K562 (cell line): ENCODE data around the gene RGS7BP. TPM values are rescaled to one million over a fixed set of nuclear protein-coding genes. Genes with fewer than 3 reads are reported as not detected.

ENCODE experiments used
- ATAC-seq: fragments of 200-7000 bp; cut with Tn5 transposase; 3 replicates; pipeline ENCODE4 v1.9.1; 2020; ENCODE audit warnings: moderate library complexity
- BruUV-seq: library from RNA; stranded (reverse); fragments of 400-500 nt; replicated peaks from 2 replicates; lab custom pipeline; 2021; lab: Mats Ljungman, UMichigan
- CTCF ChIA-PET: fragments of 300-600 bp; formaldehyde crosslinking; extraction: SDS; loops from one replicate; lab custom pipeline; 2021; ENCODE audit warnings: low intra/inter-chr PET ratio; lab: Yijun Ruan, JAX
- POLR2A ChIA-PET: fragments of 300-600, 350-650 bp; sonication (Branson Sonifier 250); formaldehyde crosslinking; extraction: SDS; loops from one replicate; lab custom pipeline; 2021; ENCODE audit warnings: antibody characterized with exemption, inconsistent platforms; lab: Yijun Ruan, JAX
- DNase-seq, 4 experiments: peaks; one replicate each; pipeline versions ENCODE4 v3.0.0 to v3.0.0-alpha.2; 2011 to 2018; ENCODE audit warnings: low spot score in 3 of 4, mixed read lengths in 3 of 4; ENCODE audit errors: extremely low read depth in 1 of 4
- FAIRE-seq: peaks from 2 replicates; lab custom pipeline; 2011; peaks lifted over from hg19 to GRCh38; lab: Jason Lieb, UNC
- H2AFZ ChIP-seq: 2 replicates; pipeline ENCODE4 v1.6.0; 2011; ENCODE audit warnings: low read depth, low read length, control low read depth, inconsistent platforms
- H3K27ac ChIP-seq: fragments of 200-600 bp; 3 replicates; pipeline ENCODE4 v1.8.0; 2011; ENCODE audit warnings: low read depth, mild to moderate bottlenecking, control low read depth, inconsistent platforms, low read length, moderate library complexity, mixed read lengths; ENCODE audit errors: extremely low read depth
- H3K27me3 ChIP-seq, 2 experiments: fragments of 300-600 bp in 1 of 2; 2 replicates in 1 of 2; 3 replicates in 1 of 2; pipeline versions ENCODE4 v1.6.0 to v1.8.0; 2011; ENCODE audit warnings: inconsistent platforms in 2 of 2, low read length in 2 of 2, mild to moderate bottlenecking in 1 of 2, mixed read lengths in 1 of 2, moderate library complexity in 1 of 2; ENCODE audit not compliant: control insufficient read depth in 2 of 2, insufficient read depth in 2 of 2
- H3K36me3 ChIP-seq: fragments of 300-600 bp; 3 replicates; pipeline ENCODE4 v1.8.0; 2011; ENCODE audit warnings: mild to moderate bottlenecking, low read length, inconsistent platforms; ENCODE audit not compliant: control insufficient read depth, insufficient read depth
- H3K4me1 ChIP-seq, 2 experiments: fragments of 200-600 bp in 1 of 2; replicated peaks in 1 of 2; 2 replicates in 1 of 2; 3 replicates in 1 of 2; pipeline versions ENCODE4 v1.5.1 to v1.8.0; 2011; ENCODE audit warnings: inconsistent platforms in 2 of 2, low read length in 2 of 2, mild to moderate bottlenecking in 1 of 2, mixed read lengths in 1 of 2, moderate library complexity in 1 of 2; ENCODE audit not compliant: control insufficient read depth in 2 of 2, insufficient read depth in 2 of 2
- H3K4me2 ChIP-seq: 2 replicates; pipeline ENCODE4 v1.6.1; 2011; ENCODE audit warnings: low read length, control low read depth, inconsistent platforms, mixed read lengths; ENCODE audit not compliant: insufficient read depth
- H3K4me3 ChIP-seq: fragments of 200-600 bp; sonication (generic), shearing (Covaris generic); 2 replicates; pipeline ENCODE4 v1.5.1; 2016; ENCODE audit warnings: control low read depth, inconsistent platforms
- H3K79me2 ChIP-seq: fragments of 200-600 bp; 3 replicates; pipeline ENCODE4 v1.8.0; 2011; ENCODE audit warnings: low read length, inconsistent platforms; ENCODE audit not compliant: control insufficient read depth, insufficient read depth
- H3K9ac ChIP-seq, 2 experiments: 2 replicates each; pipeline versions ENCODE4 v1.6.0 to v1.6.1; 2011; ENCODE audit warnings: low read depth in 2 of 2, low read length in 2 of 2, control low read depth in 1 of 2, inconsistent platforms in 1 of 2, mild to moderate bottlenecking in 1 of 2, mixed read lengths in 1 of 2; ENCODE audit not compliant: insufficient read depth in 1 of 2
- H3K9me1 ChIP-seq: one replicate; pipeline ENCODE4 v1.6.0; 2011; ENCODE audit warnings: inconsistent platforms, mild to moderate bottlenecking, low read length, moderate library complexity; ENCODE audit not compliant: control insufficient read depth, insufficient read depth
- H3K9me3 ChIP-seq: replicated peaks from 2 replicates; pipeline ENCODE4 v1.5.1; 2011; ENCODE audit warnings: low read depth, low read length, inconsistent platforms; ENCODE audit not compliant: control insufficient read depth, insufficient read depth
- H4K20me1 ChIP-seq: replicated peaks from 2 replicates; pipeline ENCODE4 v1.6.1; 2011; ENCODE audit warnings: low read length, inconsistent platforms, mixed read lengths; ENCODE audit not compliant: control insufficient read depth, insufficient read depth
- ARID3A ChIP-seq: IDR thresholded peaks from 2 replicates; pipeline ENCODE4 v1.6.1; 2012; ENCODE audit warnings: low read depth, low read length, improper control_type of control experiment, borderline replicate concordance
- FOXA3 ChIP-seq, 2 experiments: fragments of 450-650 bp in 1 of 2; sonication (generic) in 1 of 2; formaldehyde crosslinking; IDR thresholded peaks in 1 of 2; conservative IDR thresholded peaks in 1 of 2; 2 replicates each; pipeline versions ENCODE4 v1.4.0 to v1.8.0; 2020 to 2022; ENCODE audit warnings: mild to moderate bottlenecking in 2 of 2, missing genetic modification reagents in 1 of 2
- GABPB1 ChIP-seq: sonication (generic); formaldehyde crosslinking; IDR thresholded peaks from 2 replicates; pipeline ENCODE4 v1.8.0; 2022; ENCODE audit warnings: mild to moderate bottlenecking, missing genetic modification reagents
- NR2C2 ChIP-seq, 2 experiments: fragments of 200-800 bp in 1 of 2; sonication (Bioruptor generic) in 1 of 2; sonication (generic) in 1 of 2; formaldehyde crosslinking in 1 of 2; IDR thresholded peaks; 2 replicates each; pipeline versions ENCODE4 v1.6.1 to v1.8.0; 2016 to 2022; ENCODE audit warnings: mild to moderate bottlenecking in 1 of 2, missing compliant biosample characterization in 1 of 2, missing genetic modification characterization in 1 of 2, missing genetic modification reagents in 1 of 2
- RBM15 ChIP-seq: fragments of 200-400 bp; formaldehyde crosslinking; IDR thresholded peaks from 2 replicates; pipeline ENCODE4 v1.6.1; 2018; ENCODE audit warnings: mild to moderate bottlenecking, low read length, moderate library complexity; ENCODE audit not compliant: insufficient read depth
- STAG1 ChIP-seq: sonication (generic); formaldehyde crosslinking; IDR thresholded peaks from 2 replicates; pipeline ENCODE4 v1.5.0; 2020; ENCODE audit warnings: missing genetic modification reagents, borderline replicate concordance
- TOE1 ChIP-seq, 2 experiments: fragments of 450-650 bp in 1 of 2; sonication (generic) in 1 of 2; formaldehyde crosslinking in 1 of 2; IDR thresholded peaks; 2 replicates each; pipeline versions ENCODE4 v1.7.1 to v1.8.0; 2016 to 2022; ENCODE audit warnings: borderline replicate concordance in 2 of 2, mild to moderate bottlenecking in 2 of 2, antibody characterized with exemption in 1 of 2, inconsistent platforms in 1 of 2, low read depth in 1 of 2, missing genetic modification reagents in 1 of 2, moderate library complexity in 1 of 2
- TRIM24 ChIP-seq, 2 experiments: fragments of 450-650 bp; IDR thresholded peaks; 2 replicates each; pipeline ENCODE4 v1.6.1; 2016
- ZBED1 ChIP-seq: IDR thresholded peaks from 2 replicates; pipeline ENCODE4 v1.6.1; 2014
- ZBTB5 ChIP-seq: fragments of 450-650 bp; IDR thresholded peaks from 2 replicates; pipeline ENCODE4 v1.6.1; 2017; ENCODE audit warnings: antibody characterized with exemption
- WGBS: fragments of 100-300 bp; shearing (Covaris generic); methylation state at CpG from one replicate; pipeline ENCODE4 v1.1.6; 2016; ENCODE audit warnings: low coverage, mixed read lengths; ENCODE audit not compliant: insufficient coverage; ENCODE audit errors: missing lambda C conversion rate; 5-methylcytosine and 5-hydroxymethylcytosine counted together
- in situ Hi-C: fragments of 300-500 bp; cut with MboI; formaldehyde crosslinking; loops from 4 replicates; pipeline ENCODE4 v1.15.0; 2018; ENCODE audit warnings: inconsistent platforms, mixed read lengths
- intact Hi-C: fragments of 100-400 bp; cut with micrococcal nuclease; formaldehyde crosslinking; loops from 2 replicates; pipeline ENCODE4 v1.14.2; 2022
- polyA plus RNA-seq, 8 experiments: library from polyadenylated mRNA; depleted of rRNA in 4 of 8; stranded (reverse) in 5 of 8; unstranded in 3 of 8; fragments of >200 nt; fragmentation: Nextera tagmentation in 2 of 8; fragmentation: Illumina TruSeq in 1 of 8; extraction: Ambion mirVana in 2 of 8; extraction: Trizol in 1 of 8; gene quantifications; 2 replicates each; pipeline versions ENCODE4 v1.2.1 to v1.2.3, GENCODE V29; 2011 to 2014; ENCODE audit warnings: inconsistent platforms in 1 of 8, missing spikeins in 1 of 8
- total RNA-seq, 7 experiments: library from RNA; depleted of rRNA in 6 of 7; stranded (reverse); fragments of >200 nt in 6 of 7; fragmentation: Illumina TruSeq in 2 of 7; extraction: Trizol in 2 of 7; gene quantifications; 2 replicates each; pipeline versions ENCODE4 v1.2.1 to v1.2.3, GENCODE V29; 2011 to 2021; ENCODE audit warnings: low replicate concordance in 1 of 7
- TF ChIP-seq, protein P1 (sequence below): fragments of 250-450 bp; sonication (Bioruptor Pico); IDR thresholded peaks from 2 replicates; pipeline ENCODE4 v1.8.0; 2021; ENCODE audit warnings: moderate library complexity, mild to moderate bottlenecking, inconsistent platforms

RGS7BP gene
- total and polyA plus RNA-seq, 9 of the 15 experiments (the other 6 are each of a cell fraction or from before 2014, with no cell fraction given) = not detected

- Histone ChIP-seq H3K27me3 (no peaks in the 10 kb centered on the region), H2AFZ (no peak overlapping the region), H3K4me1 (no peaks in the 10 kb centered on the region), H3K79me2 (no peaks in the 10 kb centered on the region), H3K36me3 (no peaks in the 10 kb centered on the region), H3K4me2 (no peak overlapping the region), H3K9me3 (no peaks in the 10 kb centered on the region), H3K4me3 (no peak overlapping the region), H3K27ac (no peak overlapping the region), H4K20me1 (no peaks in the 10 kb centered on the region), H3K9ac (no peak overlapping the region), H3K9me1 (no peaks in the 10 kb centered on the region)
- intact Hi-C loops = no loop called here
- WGBS = 0% methylated on average over 2 of the region's 2 CpGs
- DNase-seq (no peak), ATAC-seq (no peak), FAIRE-seq (no peak)
- POLR2A ChIA-PET = interaction anchor here (1.6 kb wide), 1 partner anchor 10 kb away, joined by 3 read pairs; no protein-coding TSS in a partner anchor
- BruUV-seq = no TSS peak
- in situ Hi-C loops = no loop called here
- TF ChIP-seq TOE1 (IDR thresholded peaks at IDR 0.05; ENCODE audit: borderline replicate concordance) (no peak), TOE1 (CRISPR knock-in tag; IDR thresholded peaks at IDR 0.05; ENCODE audit: borderline replicate concordance, low read depth) (no peak)
- CTCF ChIA-PET = no interaction called here
These were observed 64.7 kb downstream of the RGS7BP start for GRCh38 chr5:64570395-64570996.

DNA sequence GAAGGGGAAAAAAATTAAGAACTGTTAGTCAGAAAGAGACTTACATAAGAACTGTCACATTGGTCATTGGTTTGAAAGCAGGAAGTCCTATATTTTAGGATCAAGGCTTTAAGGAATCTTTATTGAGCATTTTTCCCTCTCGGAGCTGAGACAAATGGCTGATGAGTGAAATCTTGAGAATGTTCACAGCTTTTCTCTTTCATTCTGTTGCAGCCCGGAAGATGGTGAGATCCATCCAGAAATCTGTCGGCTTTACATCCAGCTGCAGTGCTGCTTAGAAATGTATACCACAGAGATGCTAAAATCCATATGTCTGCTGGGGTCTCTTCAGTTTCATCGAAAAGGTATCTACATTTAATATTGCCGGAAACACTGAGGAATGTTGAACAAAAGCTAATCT, 69.7 kb downstream of the RGS7BP start:
- Histone ChIP-seq H3K4me1 (no peaks in the 10 kb centered on the region), H4K20me1 (no peaks in the 10 kb centered on the region), H3K9me3 (no peaks in the 10 kb centered on the region), H3K9me1 (no peaks in the 10 kb centered on the region), H3K4me2 (no peak overlapping the region), H3K27me3 (no peaks in the 10 kb centered on the region; a peak in 2 of 5 replicates), H3K4me3 (no peak overlapping the region), H3K27ac (no peak overlapping the region), H2AFZ (no peak overlapping the region), H3K9ac (no peak overlapping the region), H3K79me2 (no peaks in the 10 kb centered on the region), H3K36me3 (no peaks in the 10 kb centered on the region)
- ATAC-seq (no peak), DNase-seq (no peak), FAIRE-seq (no peak)
- intact Hi-C loops (no loop called here), in situ Hi-C loops (no loop called here)
- CTCF ChIA-PET = no interaction called here
- WGBS = 3% methylated on average over 5 of the region's 5 CpGs
- POLR2A ChIA-PET = no interaction called here
- BruUV-seq = no TSS peak
- no peak for TF ChIP-seq ZBTB5
- no peak for TF ChIP-seq TRIM24 (IDR thresholded peaks at IDR 0.05)
- TF ChIP-seq NR2C2 (CRISPR knock-in tag; IDR thresholded peaks at IDR 0.05) = no peak
- TF ChIP-seq NR2C2 (tag; IDR thresholded peaks at IDR 0.05) = no peak
- TF ChIP-seq RBM15 = no peak
- TF ChIP-seq ARID3A = no peak
- TF ChIP-seq GABPB1 = no peak
- no peak for TF ChIP-seq ZBED1
- TF ChIP-seq STAG1 (CRISPR knock-in tag) = no peak
- no peak for TF ChIP-seq FOXA3 (CRISPR knock-in tag; conservative IDR thresholded peaks at IDR 0.05 in 1 of 2, IDR thresholded peaks at IDR 0.05 in 1 of 2)
- TF ChIP-seq, protein P1, sequence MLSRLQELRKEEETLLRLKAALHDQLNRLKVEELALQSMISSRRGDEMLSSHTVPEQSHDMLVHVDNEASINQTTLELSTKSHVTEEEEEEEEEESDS (CRISPR knock-in tag) = no peak
